SK-MEL-5 (cell line): ENCODE results near the gene MAP3K12. TPM values are rescaled to one million over a fixed set of nuclear protein-coding genes. Genes with fewer than 3 reads are reported as not detected.
"Not testable (repeated sequence)": the region's sequence is repeated elsewhere in the genome, so short reads cannot be mapped to it uniquely, and the experiment has no call there.

ENCODE experiments used
- DNase-seq: peaks from one replicate; pipeline ENCODE4 v3.0.0-alpha.2; 2016; ENCODE audit warnings: low read depth, low spot score
- in situ Hi-C: cut with HindIII; loops from 2 replicates; pipeline ENCODE4 v1.10.0; 2016; ENCODE audit warnings: low sequenced_read_pairs, high pct_unique_total_duplicates, low pct_unique_long_range_greater_than_20kb
- total RNA-seq: library from RNA; depleted of rRNA; stranded (reverse); fragments of >200 nt; shearing (Covaris generic); gene quantifications from 2 replicates; pipeline ENCODE4 v1.2.3, GENCODE V29; 2014

MAP3K12 gene
- total RNA-seq, 1 experiment from 2014 or later, result 10.1 TPM

DNA sequence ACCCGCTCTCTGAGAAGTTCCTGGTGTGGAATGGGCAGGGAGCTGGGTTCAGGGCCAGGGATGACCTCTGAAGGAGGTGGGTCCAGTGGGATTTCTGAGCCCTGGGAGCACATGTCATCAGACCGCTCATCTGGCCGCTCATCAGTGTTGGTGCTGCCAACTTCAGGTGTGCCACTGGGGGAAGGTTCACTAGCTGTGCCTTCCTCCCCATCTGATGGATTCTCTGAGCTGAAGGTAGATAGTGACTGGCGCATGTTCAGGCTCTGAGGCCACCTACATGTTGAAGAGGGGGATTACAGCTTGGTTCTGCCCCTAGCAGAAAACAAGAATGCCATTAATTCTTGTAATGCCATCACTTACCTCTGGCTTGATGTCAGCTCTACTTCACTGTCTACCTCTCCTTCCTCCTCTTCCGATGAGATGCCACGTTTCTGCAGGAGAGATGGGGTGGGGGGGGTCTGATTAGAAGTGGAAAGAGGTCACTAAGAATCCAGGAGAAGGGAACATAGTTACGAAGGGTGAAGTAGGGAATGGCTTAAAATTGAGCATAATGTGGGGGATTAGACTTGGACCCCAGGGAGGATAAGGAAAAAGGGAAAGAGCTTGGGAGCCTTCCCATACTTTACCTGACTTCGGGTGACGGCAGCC, 17.2 kb downstream of the MAP3K12 start:
- in situ Hi-C loops, result no loop called here
- peak; percentile 49 for DNase-seq

DNA sequence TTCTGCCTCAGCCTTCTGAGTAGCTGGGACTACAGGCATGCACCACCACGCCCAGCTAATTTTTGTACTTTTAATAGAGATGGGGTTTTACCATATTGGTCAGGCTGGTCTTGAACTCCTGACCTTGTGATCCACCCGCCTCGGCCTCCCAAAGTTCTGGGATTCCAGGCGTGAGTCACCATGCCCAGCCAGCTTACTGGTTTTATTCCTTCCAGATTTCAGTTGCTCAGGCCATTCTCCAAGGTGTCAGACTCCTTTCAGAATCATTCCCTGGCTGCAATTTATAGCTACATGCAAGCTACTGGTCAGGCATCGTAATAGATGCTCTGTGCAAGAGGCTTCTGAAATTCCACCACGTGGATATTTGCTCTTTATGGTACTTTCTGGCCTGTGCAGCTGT, 17.8 kb downstream of the MAP3K12 start:
- in situ Hi-C loops, DNase-seq: not testable (repeated sequence)

GRCh38 chr12:53480491-53481442, 18.5 kb downstream of the MAP3K12 start:
- no peak for DNase-seq
- in situ Hi-C loops, result no loop called here

- DNase-seq, result no peak
- in situ Hi-C loops, result no loop called here
Observed at GRCh38 chr12:53479331-53479730, 19.9 kb downstream of the MAP3K12 start.

DNA sequence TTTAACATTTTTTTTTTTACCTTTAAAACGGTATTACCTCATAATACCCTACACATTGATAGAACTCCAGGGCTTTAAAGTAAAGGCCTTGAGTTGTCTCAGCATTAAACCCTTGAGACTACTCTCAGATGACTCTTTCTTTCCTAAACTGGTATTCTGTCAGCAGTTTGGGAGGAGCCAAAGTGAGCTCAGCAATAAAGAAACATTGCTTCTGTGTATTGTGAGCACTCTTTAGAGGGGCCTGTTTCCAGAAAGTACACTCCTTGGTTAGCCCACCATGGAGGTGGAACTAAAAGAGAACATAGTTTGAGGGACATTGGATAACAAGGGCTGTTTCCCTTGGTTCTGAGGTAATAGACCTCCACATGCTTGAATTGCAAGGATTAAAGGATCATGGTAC, 20.4 kb downstream of the MAP3K12 start:
- no peak for DNase-seq
- in situ Hi-C loops, result no loop called here

DNA sequence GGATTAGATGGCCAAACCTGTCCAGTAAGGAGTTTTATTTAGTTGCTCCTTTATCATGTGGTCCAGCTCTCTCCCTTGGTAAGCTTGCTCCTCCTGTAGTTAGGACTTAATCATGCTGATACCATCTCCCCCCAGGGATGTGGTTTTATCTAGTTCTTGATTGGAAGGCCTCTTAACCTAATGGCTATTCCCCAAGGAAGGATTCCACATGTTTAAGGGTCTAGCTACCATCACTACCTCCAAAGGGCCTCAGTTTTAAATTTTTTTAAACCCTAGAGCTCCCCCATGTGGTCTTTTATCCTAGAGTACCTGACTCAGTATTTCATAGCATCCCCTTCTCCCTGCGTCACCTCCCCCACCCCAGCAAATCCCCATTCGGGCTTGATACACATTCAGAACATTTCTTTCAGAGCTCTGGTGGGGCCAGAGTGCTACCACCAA, 22.5 kb downstream of the MAP3K12 start:
- peak; percentile 64 for DNase-seq
- in situ Hi-C loops, result no loop called here

DNA sequence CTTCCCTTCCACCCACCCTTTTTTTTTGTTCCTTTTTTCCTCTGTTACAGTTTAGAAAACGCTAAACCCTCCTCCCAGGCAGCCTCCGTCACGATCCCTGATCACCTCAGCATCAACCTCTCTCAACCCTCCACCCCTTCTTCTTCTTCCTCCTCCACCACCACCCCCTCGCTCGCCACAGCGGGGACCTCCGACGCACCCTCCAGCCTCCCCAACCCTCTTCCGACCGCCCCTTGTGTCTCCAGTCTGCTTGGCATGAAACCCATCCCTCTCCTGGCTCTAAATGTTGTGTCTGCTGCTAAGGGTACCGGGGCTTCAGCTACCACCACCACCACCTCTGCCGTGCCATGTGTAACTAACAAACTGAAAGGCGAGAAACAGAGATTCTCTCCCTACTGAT, 24.4 kb downstream of the MAP3K12 start:
- no peak for DNase-seq
- in situ Hi-C loops, result no loop called here

DNA sequence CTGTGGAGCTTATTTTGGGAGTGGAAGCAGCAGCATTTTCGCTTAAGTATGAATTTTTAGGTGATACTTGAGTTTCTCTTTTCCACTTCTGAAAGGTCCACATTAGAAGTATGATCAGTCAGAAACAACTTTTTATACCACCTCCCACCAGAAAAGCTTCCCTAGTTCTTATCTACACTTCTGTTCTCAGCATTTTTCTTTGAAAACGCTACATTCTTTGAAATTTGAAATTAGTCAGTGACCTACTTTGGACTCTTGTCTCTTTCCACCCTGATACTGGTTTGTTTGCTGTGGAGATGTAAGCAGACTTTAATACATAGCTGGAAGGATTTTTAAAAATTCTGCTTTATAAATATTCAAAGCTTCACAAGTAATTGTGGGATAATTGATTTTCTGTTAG, 25.2 kb downstream of the MAP3K12 start:
- no peak for DNase-seq
- in situ Hi-C loops, result no loop called here

DNA sequence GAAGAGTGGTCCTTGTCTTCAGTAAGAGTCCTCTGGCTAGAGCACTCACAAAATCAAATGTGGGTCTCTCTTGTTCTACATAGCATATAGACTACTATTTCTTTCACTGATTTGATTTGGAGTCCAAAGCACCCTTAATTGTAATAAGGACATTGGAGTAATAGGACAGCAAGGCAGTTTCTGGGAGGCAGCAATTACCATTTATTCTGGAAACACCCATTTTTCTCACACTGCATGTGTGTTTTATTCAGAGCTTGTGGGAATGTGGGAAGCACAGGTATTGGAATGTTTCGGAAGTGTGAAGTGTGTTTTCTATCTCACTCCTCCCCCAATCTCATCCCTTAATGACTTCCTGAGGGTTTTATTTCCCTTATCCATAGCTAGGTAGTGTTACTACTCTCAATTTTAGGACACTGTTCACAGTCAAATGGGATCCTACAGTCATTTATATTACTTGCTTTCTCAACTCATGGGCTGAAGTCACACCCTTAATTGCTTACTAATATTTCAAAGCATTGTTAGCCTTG, 27.1 kb downstream of the MAP3K12 start:
- DNase-seq, result no peak
- in situ Hi-C loops, result no loop called here

DNA sequence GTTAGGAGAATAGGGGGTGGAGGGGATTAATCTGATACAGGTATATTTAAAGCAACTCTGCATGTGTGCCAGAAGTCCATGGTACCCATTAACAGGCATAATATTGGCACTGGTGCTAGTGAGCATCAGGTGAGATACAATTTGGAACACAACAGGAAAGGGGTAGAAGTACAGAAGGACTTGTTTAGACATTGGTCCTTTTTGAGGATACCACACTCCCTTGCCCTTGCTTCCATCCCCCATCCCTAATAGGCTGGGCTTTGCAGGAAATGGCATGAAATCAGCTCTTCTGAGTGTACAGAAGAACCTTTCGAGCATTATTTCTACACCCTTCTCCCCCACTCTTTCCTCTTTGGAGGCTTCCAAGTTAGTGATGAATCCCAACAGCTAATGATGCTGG, 31.0 kb downstream of the MAP3K12 start:
- no peak for DNase-seq
- in situ Hi-C loops, result no loop called here

- in situ Hi-C loops, result no loop called here
- DNase-seq, result no peak
Observed at GRCh38 chr12:53467880-53468279, 31.4 kb downstream of the MAP3K12 start.

GRCh38 chr12:53467082-53467481, 32.2 kb downstream of the MAP3K12 start:
- in situ Hi-C loops, result no loop called here
- no peak for DNase-seq

DNA sequence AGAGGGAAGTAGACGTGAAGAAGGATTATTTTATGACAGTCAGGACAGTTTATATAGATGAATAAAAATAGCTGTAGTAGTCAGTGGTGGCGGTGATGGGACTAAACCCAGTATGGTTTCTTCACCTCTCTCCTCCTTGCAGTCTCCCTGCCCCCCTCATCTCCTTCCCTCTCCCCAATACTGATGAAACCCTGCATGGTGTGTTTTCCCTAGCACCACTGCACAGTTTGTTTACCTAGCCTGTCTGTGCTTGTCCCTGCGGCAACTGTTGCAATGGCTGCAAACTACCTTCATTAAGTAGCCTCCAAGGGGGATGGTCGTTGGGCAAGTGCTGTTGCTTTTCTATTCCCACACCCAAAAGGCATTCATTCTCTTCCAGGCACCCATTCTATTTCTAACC, 32.6 kb downstream of the MAP3K12 start:
- DNase-seq, result no peak
- in situ Hi-C loops, result no loop called here

DNA sequence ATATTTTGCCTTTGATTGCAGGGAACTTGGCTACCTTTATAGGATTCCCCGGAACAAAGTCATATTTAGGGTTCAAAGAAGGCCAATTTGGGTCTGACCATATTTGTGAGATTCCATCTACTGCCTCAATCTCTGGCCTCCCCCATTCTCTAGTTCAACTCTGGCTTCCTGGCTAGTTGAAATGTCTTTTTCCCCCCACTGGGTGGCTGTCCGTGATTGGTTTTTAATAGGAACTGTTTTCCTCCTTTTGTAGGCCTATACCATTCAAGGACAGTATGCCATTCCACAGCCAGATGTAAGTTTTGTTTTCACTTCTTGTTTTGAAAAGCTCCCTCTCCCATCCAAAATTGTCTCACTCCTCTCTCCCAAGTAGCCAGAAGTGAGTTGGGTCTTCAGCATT, 33.6 kb downstream of the MAP3K12 start:
- no peak for DNase-seq
- in situ Hi-C loops, result no loop called here

- in situ Hi-C loops, result no loop called here
- no peak for DNase-seq
Observed at GRCh38 chr12:53464685-53465418, 34.4 kb downstream of the MAP3K12 start.

- in situ Hi-C loops, result no loop called here
- no peak for DNase-seq
Observed at GRCh38 chr12:53463802-53464560, 35.3 kb downstream of the MAP3K12 start.

- in situ Hi-C loops, result no loop called here
- DNase-seq, result no peak
Observed at GRCh38 chr12:53462935-53463334, 36.3 kb downstream of the MAP3K12 start.
